Fibroblast of lung (primary cell): ENCODE results near the gene PPP6R3. TPM values are rescaled to one million over a fixed set of nuclear protein-coding genes. Genes with fewer than 3 reads are reported as not detected.
"Not testable (repeated sequence)": the region's sequence is repeated elsewhere in the genome, so short reads cannot be mapped to it uniquely, and the experiment has no call there.

ENCODE experiments used
- DNase-seq, 2 donors: peaks; one replicate each; pipeline versions ENCODE4 v3.0.0 to v3.0.0-alpha.2; 2010; ENCODE audit warnings: low read depth in 2 of 2
- H2AFZ ChIP-seq: 2 replicates; pipeline ENCODE4 v1.5.1; 2012; ENCODE audit warnings: low read length, control low read depth, inconsistent platforms
- H3K27ac ChIP-seq: 2 replicates; pipeline ENCODE4 v1.5.1; 2011; ENCODE audit warnings: low read length, control low read depth; ENCODE audit not compliant: insufficient read depth
- H3K27me3 ChIP-seq: 2 replicates; pipeline ENCODE4 v1.5.1; 2011; ENCODE audit warnings: mild to moderate bottlenecking, low read length; ENCODE audit not compliant: control insufficient read depth, insufficient read depth
- H3K36me3 ChIP-seq: 2 replicates; pipeline ENCODE4 v1.5.1; 2011; ENCODE audit warnings: low read length; ENCODE audit not compliant: control insufficient read depth, insufficient read depth
- H3K4me1 ChIP-seq: 2 replicates; pipeline ENCODE4 v1.5.1; 2011; ENCODE audit warnings: low read length; ENCODE audit not compliant: control insufficient read depth, insufficient read depth; ENCODE audit errors: extremely low read depth
- H3K4me2 ChIP-seq: 2 replicates; pipeline ENCODE4 v1.5.1; 2011; ENCODE audit warnings: low read length, control low read depth; ENCODE audit not compliant: insufficient read depth; ENCODE audit errors: extremely low read depth
- H3K4me3 ChIP-seq, 4 experiments: fragments of 200-600 bp in 1 of 4; sonication (generic) in 1 of 4; replicated peaks in 1 of 4; 2 replicates each; pipeline ENCODE4 v1.5.1; 2011 to 2016; ENCODE audit warnings: low read length in 4 of 4, low read depth in 3 of 4, mild to moderate bottlenecking in 3 of 4, control low read depth in 2 of 4, inconsistent platforms in 1 of 4, mixed read lengths in 1 of 4; ENCODE audit not compliant: insufficient read depth in 1 of 4; ENCODE audit errors: control extremely low read depth in 1 of 4
- H3K79me2 ChIP-seq: 2 replicates; pipeline ENCODE4 v1.5.1; 2012; ENCODE audit warnings: mild to moderate bottlenecking, low read length, inconsistent platforms; ENCODE audit not compliant: control insufficient read depth, insufficient read depth
- H3K9ac ChIP-seq: 2 replicates; pipeline ENCODE4 v1.5.1; 2011; ENCODE audit warnings: mild to moderate bottlenecking, low read length, control low read depth; ENCODE audit not compliant: insufficient read depth
- H3K9me3 ChIP-seq: 2 replicates; pipeline ENCODE4 v1.5.1; 2012; ENCODE audit warnings: low read depth, low read length; ENCODE audit not compliant: control insufficient read depth, insufficient read depth
- H4K20me1 ChIP-seq: 2 replicates; pipeline ENCODE4 v1.5.1; 2011; ENCODE audit warnings: low read length; ENCODE audit not compliant: control insufficient read depth, insufficient read depth; ENCODE audit errors: extremely low read depth
- EZH2 ChIP-seq: IDR thresholded peaks from 2 replicates; pipeline ENCODE4 v1.5.1; 2012; ENCODE audit warnings: low read length, control low read depth, mild to moderate bottlenecking; ENCODE audit errors: missing control alignments
- polyA plus RNA-seq, 2 donors: library from polyadenylated mRNA; depleted of rRNA in 1 of 2; stranded (reverse) in 1 of 2; unstranded in 1 of 2; fragments of >200 nt; gene quantifications; 2 replicates each; pipeline ENCODE4 v1.2.1, GENCODE V29; 2011 to 2012; ENCODE audit warnings: missing spikeins in 1 of 2
- total RNA-seq: library from RNA; depleted of rRNA; stranded (reverse); fragments of >200 nt; gene quantifications from 2 replicates; pipeline ENCODE4 v1.2.1, GENCODE V29; 2014
- TF ChIP-seq, protein P1 (sequence below), 2 donors: IDR thresholded peaks in 1 of 2; conservative IDR thresholded peaks in 1 of 2; 1 replicate in 1 of 2; 2 replicates in 1 of 2; pipeline ENCODE4 v1.5.1; 2011 to 2012; ENCODE audit warnings: low read length in 2 of 2, control low read depth in 1 of 2, inconsistent platforms in 1 of 2, low read depth in 1 of 2, mild to moderate bottlenecking in 1 of 2

Gene PPP6R3
- total and polyA plus RNA-seq, 2 donors (not counting 1 experiment from before 2014, with no cell fraction given): 44.2 to 120 TPM

DNA sequence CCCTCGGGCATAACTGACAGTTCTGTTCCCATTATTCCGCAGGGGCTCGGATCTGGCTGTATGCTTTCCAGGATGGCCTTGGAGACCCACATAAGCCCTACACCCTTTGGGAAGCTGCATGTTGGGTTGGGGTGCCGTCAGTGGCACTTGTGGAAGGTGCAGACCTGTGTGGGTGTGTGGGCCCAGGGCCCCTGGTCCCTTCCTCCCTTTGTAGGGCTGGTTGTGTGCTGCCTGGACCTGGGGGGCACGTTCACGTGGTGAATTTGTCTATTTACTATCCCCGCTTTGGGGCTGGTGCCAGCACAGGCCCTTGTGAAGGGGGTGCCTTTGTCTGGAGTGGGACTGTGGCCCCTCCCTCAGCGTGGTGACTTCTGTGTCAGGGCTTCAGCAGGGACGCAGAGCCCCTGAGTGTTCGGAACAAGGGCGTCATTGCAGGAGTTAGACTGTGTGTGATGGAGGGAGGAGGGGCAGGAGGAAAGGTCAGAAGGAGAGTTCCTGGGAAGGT lies 15.0 kb upstream of the PPP6R3 start:
- Histone ChIP-seq H3K4me1 (no peaks in the 10 kb centered on the region), H3K4me3 (no peak overlapping the region), H3K36me3 (no peaks in the 10 kb centered on the region), H4K20me1 (no peaks in the 10 kb centered on the region), H3K79me2 (no peaks in the 10 kb centered on the region), H3K4me2 (no peak overlapping the region), H3K27me3 (no peaks in the 10 kb centered on the region), H3K9ac (no peak overlapping the region), H3K9me3 (no peaks in the 10 kb centered on the region), H2AFZ (no peak overlapping the region), H3K27ac (no peak overlapping the region)
- DNase-seq: no peak
- TF ChIP-seq, protein P1, sequence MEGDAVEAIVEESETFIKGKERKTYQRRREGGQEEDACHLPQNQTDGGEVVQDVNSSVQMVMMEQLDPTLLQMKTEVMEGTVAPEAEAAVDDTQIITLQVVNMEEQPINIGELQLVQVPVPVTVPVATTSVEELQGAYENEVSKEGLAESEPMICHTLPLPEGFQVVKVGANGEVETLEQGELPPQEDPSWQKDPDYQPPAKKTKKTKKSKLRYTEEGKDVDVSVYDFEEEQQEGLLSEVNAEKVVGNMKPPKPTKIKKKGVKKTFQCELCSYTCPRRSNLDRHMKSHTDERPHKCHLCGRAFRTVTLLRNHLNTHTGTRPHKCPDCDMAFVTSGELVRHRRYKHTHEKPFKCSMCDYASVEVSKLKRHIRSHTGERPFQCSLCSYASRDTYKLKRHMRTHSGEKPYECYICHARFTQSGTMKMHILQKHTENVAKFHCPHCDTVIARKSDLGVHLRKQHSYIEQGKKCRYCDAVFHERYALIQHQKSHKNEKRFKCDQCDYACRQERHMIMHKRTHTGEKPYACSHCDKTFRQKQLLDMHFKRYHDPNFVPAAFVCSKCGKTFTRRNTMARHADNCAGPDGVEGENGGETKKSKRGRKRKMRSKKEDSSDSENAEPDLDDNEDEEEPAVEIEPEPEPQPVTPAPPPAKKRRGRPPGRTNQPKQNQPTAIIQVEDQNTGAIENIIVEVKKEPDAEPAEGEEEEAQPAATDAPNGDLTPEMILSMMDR (conservative IDR thresholded peaks at IDR 0.05 in 1 of 2, IDR thresholded peaks at IDR 0.05 in 1 of 2; ENCODE audit: low read depth in 1 of 2, low read length in 2 of 2): no peak
- TF ChIP-seq EZH2: no peak

DNA sequence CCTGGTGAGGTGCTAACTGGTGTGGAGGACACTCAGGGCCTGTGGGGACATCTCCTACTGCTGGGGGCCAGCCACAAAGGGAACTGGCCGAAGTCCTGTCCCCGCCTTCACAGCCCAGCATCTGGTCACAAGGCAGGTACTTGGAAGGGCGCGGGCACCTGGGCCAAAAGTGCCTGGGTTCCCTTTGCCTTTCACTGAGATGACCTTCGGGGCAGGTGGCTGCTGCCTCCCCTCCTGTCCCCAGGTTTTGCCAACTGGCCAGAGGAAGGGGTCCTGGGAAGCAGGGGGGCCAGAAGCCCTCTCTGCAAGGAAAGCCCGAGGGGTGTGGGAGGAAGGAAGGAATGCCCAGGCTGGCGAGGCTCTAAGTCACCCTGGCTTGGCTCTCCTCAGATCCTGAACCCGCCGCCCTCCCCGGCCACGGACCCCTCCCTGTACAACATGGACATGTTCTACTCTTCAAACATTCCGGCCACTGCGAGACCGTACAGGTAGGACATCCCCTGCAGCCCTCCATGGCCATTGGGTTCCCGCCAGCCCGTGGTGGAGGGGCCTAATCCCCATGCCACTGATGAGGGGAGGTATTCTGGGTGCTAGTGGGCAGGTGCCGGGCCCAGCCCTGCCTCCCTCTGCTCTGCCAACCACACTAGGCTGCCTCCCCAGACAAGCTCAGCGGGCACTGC lies 14.4 kb upstream of the PPP6R3 start:
- H3K36me3 ChIP-seq: no peaks in the 10 kb centered on the region
- DNase-seq: no peak

DNA sequence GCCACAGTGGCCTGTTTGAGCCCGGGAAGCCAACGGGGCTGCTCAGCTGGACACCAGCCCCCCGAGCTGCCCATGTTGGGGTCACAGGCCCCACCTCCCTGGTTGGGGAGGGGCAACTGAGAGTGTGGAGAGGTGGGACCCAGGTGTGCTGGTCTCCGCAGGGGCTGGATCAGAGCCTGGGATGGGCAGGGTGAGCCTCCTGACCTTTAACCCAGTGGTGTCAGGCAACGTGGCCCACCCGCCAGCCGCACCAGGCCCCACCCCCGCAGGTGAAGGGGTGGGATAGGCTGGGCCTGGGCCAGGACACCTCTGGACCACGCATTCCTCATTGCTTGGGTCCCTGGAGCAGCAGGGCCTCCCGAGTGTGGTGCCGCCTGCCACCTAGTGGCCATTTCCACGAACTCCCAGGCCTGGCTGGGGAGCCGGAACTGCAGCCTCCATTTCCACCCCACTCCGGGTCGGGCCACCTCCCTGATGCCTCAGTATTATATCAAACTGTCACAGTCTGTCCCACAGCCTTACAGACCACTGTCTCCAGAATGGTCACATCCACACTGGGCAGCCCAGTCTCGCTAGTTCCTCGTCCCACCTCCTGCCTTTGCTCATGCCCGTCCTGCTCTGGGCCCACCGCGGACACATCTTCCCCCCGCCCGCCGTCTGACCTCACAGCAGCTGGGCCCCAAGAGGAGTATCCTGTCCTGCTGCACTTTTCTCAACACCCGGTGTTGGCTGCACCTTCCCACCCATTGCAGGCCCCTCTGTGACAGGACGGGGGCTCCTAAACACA lies 13.3 kb upstream of the PPP6R3 start:
- no peaks in the 10 kb centered on the region for H3K27me3 ChIP-seq
- TF ChIP-seq, protein P1 (conservative IDR thresholded peaks at IDR 0.05 in 1 of 2, IDR thresholded peaks at IDR 0.05 in 1 of 2; ENCODE audit: low read depth in 1 of 2, low read length in 2 of 2): peak; percentile 72 to 84
- no peak for TF ChIP-seq EZH2
- H3K4me2 ChIP-seq: no peak overlapping the region
- H3K9me3 ChIP-seq: no peaks in the 10 kb centered on the region
- no peak overlapping the region for H3K4me3 ChIP-seq
- peak; percentile 36 to 62 for DNase-seq
- H3K79me2 ChIP-seq: no peaks in the 10 kb centered on the region
- H4K20me1 ChIP-seq: no peaks in the 10 kb centered on the region
- H3K9ac ChIP-seq: no peak overlapping the region
- H2AFZ ChIP-seq: peak overlapping the region; percentile 30
- no peaks in the 10 kb centered on the region for H3K36me3 ChIP-seq
- H3K27ac ChIP-seq: no peak overlapping the region
- no peaks in the 10 kb centered on the region for H3K4me1 ChIP-seq

More for the DNA sequence above, 14.4 kb upstream of the PPP6R3 start:
- Histone ChIP-seq H3K79me2 (no peaks in the 10 kb centered on the region), H3K4me2 (no peak overlapping the region), H3K4me3 (no peak overlapping the region), H3K9ac (no peak overlapping the region), H2AFZ (no peak overlapping the region), H3K9me3 (no peaks in the 10 kb centered on the region), H3K27me3 (no peaks in the 10 kb centered on the region), H3K27ac (no peak overlapping the region), H4K20me1 (no peaks in the 10 kb centered on the region), H3K4me1 (no peaks in the 10 kb centered on the region)
- TF ChIP-seq, protein P1 (conservative IDR thresholded peaks at IDR 0.05 in 1 of 2, IDR thresholded peaks at IDR 0.05 in 1 of 2; ENCODE audit: low read depth in 1 of 2, low read length in 2 of 2): no peak
- TF ChIP-seq EZH2: no peak

DNA sequence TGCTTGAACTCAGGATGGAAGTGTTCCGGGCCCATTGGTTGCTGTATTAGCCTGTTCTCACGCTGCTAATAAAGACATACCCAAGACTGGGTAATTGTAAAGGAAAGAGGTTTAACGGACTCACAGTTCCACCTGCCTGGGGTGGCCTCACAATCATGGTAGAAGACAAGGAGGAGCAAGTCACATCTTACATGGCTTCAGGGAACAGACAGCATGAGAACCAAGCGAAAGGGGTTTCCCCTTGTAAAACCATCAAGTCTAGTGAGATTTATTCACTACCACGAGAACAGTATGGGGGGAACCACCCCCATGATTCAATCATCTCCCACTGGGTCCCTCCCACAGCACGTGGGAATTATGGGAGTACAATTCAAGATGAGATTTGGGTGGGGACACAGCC lies 12.6 kb upstream of the PPP6R3 start:
- not testable (repeated sequence) for H3K9me3 ChIP-seq, DNase-seq, H3K79me2 ChIP-seq, H3K4me2 ChIP-seq, H4K20me1 ChIP-seq, H3K36me3 ChIP-seq, H2AFZ ChIP-seq, H3K9ac ChIP-seq, H3K27me3 ChIP-seq, H3K4me1 ChIP-seq, H3K4me3 ChIP-seq, H3K27ac ChIP-seq
